Vagina (tissue), 2 donors: Measurements from ENCODE around the gene CDKL5.

Experiments
- POLR2A ChIP-seq, 2 donors: fragments of 450-650 bp; IDR thresholded peaks; one replicate each; pipeline ENCODE4 v1.6.1; 2017; ENCODE audit warnings: antibody characterized with exemption in 2 of 2, mild to moderate bottlenecking in 2 of 2, moderate library complexity in 2 of 2
- TF ChIP-seq, protein P1 (sequence below), 3 experiments: fragments of 450-650 bp in 2 of 3; fragments of 200-600 bp in 1 of 3; sonication (generic) in 1 of 3; IDR thresholded peaks; one replicate each; pipeline ENCODE4 v1.5.1; 2017 to 2019; ENCODE audit warnings: antibody characterized with exemption in 3 of 3, mild to moderate bottlenecking in 2 of 3, moderate library complexity in 2 of 3

DNA sequence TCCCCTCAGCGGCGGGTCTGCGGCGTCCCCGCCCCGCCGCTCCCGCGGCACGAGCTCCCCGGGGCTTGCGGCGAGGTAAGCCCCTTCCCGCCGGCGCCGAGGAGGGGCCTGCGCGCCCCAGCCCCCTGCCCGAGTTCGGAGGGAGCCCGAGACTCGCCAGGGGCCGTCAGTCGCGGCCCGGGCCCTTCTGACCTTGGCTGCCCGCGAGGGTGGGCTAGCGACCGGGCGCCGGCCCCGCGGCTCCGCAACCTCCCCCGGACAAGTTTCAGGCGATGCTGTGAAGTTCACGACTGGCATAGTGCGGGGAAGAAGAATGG is 554 bp downstream of the CDKL5 start:
- TF ChIP-seq POLR2A (IDR thresholded peaks at IDR 0.05): no peak
- TF ChIP-seq, protein P1, sequence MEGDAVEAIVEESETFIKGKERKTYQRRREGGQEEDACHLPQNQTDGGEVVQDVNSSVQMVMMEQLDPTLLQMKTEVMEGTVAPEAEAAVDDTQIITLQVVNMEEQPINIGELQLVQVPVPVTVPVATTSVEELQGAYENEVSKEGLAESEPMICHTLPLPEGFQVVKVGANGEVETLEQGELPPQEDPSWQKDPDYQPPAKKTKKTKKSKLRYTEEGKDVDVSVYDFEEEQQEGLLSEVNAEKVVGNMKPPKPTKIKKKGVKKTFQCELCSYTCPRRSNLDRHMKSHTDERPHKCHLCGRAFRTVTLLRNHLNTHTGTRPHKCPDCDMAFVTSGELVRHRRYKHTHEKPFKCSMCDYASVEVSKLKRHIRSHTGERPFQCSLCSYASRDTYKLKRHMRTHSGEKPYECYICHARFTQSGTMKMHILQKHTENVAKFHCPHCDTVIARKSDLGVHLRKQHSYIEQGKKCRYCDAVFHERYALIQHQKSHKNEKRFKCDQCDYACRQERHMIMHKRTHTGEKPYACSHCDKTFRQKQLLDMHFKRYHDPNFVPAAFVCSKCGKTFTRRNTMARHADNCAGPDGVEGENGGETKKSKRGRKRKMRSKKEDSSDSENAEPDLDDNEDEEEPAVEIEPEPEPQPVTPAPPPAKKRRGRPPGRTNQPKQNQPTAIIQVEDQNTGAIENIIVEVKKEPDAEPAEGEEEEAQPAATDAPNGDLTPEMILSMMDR (IDR thresholded peaks at IDR 0.05): no peak
